ENCODE data around the gene GMDS. TPM values are rescaled to one million over a fixed set of nuclear protein-coding genes. Genes with fewer than 3 reads are reported as not detected.

GMDS gene
- total RNA-seq, 1 donor from 2014 or later = 7.8 TPM

DNA sequence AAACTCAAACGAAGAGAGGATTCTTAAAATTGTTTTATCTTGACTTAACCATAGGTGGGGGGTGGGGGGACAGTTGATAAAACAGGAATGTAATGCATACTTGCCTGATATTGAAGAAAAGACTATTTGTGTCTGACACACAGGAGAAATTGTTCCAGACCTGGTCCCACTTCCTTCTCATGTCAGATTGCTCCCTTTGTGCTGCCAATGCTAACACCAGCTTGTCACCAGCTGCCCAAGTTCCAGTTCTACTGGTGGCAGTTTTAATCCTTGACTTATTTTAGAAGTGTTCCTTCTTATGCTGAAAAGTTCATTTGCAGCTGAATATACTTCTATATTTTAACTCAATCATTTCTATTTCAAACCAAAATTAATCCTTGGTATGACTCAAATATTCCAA, 127.3 kb downstream of the GMDS start:
- H3K4me3 ChIP-seq (ENCODE audit: low read length in 3 of 3) = no peak overlapping the region
- no peaks in the 10 kb centered on the region for H3K9me3 ChIP-seq (ENCODE audit: control insufficient read depth in 3 of 3, low read length in 3 of 3)
- H3K36me3 ChIP-seq (ENCODE audit: control insufficient read depth in 3 of 3, insufficient read depth in 3 of 3, low read length in 3 of 3) = no peaks in the 10 kb centered on the region
- H3K4me1 ChIP-seq (ENCODE audit: control insufficient read depth in 3 of 3, insufficient read depth in 3 of 3, low read length in 3 of 3) = no peaks in the 10 kb centered on the region
- no peaks in the 10 kb centered on the region for H3K27me3 ChIP-seq (ENCODE audit: control insufficient read depth in 3 of 3, insufficient read depth in 3 of 3, low read length in 3 of 3)
- no peak overlapping the region for H3K9ac ChIP-seq (ENCODE audit: low read depth in 1 of 3, low read length in 3 of 3)
- no peak overlapping the region for H3K27ac ChIP-seq (ENCODE audit: low read depth, low read length)

- Histone ChIP-seq H3K27ac (ENCODE audit: low read depth, low read length) (no peak overlapping the region), H3K4me3 (ENCODE audit: low read length in 3 of 3) (no peak overlapping the region), H3K27me3 (ENCODE audit: control insufficient read depth in 3 of 3, insufficient read depth in 3 of 3, low read length in 3 of 3) (no peaks in the 10 kb centered on the region), H3K9me3 (ENCODE audit: control insufficient read depth in 3 of 3, low read length in 3 of 3) (no peaks in the 10 kb centered on the region), H3K36me3 (ENCODE audit: control insufficient read depth in 3 of 3, insufficient read depth in 3 of 3, low read length in 3 of 3) (no peaks in the 10 kb centered on the region), H3K9ac (ENCODE audit: low read depth in 1 of 3, low read length in 3 of 3) (no peak overlapping the region), H3K4me1 (ENCODE audit: control insufficient read depth in 3 of 3, insufficient read depth in 3 of 3, low read length in 3 of 3) (no peaks in the 10 kb centered on the region)
Measured at GRCh38 chr6:2117447-2117846, 128.0 kb downstream of the GMDS start.

GRCh38 chr6:2116496-2116895, 128.9 kb downstream of the GMDS start:
- no peaks in the 10 kb centered on the region for H3K9me3 ChIP-seq (ENCODE audit: control insufficient read depth in 3 of 3, low read length in 3 of 3)
- H3K27me3 ChIP-seq (ENCODE audit: control insufficient read depth in 3 of 3, insufficient read depth in 3 of 3, low read length in 3 of 3) = no peaks in the 10 kb centered on the region
- no peak overlapping the region for H3K4me3 ChIP-seq (ENCODE audit: low read length in 3 of 3)
- H3K36me3 ChIP-seq (ENCODE audit: control insufficient read depth in 3 of 3, insufficient read depth in 3 of 3, low read length in 3 of 3) = no peaks in the 10 kb centered on the region
- no peak overlapping the region for H3K27ac ChIP-seq (ENCODE audit: low read depth, low read length)
- H3K4me1 ChIP-seq (ENCODE audit: control insufficient read depth in 3 of 3, insufficient read depth in 3 of 3, low read length in 3 of 3) = no peaks in the 10 kb centered on the region
- no peak overlapping the region for H3K9ac ChIP-seq (ENCODE audit: low read depth in 1 of 3, low read length in 3 of 3)

- Histone ChIP-seq H3K27me3 (ENCODE audit: control insufficient read depth in 3 of 3, insufficient read depth in 3 of 3, low read length in 3 of 3) (no peaks in the 10 kb centered on the region), H3K9ac (ENCODE audit: low read depth in 1 of 3, low read length in 3 of 3) (no peak overlapping the region), H3K36me3 (ENCODE audit: control insufficient read depth in 3 of 3, insufficient read depth in 3 of 3, low read length in 3 of 3) (no peaks in the 10 kb centered on the region), H3K4me1 (ENCODE audit: control insufficient read depth in 3 of 3, insufficient read depth in 3 of 3, low read length in 3 of 3) (peaks cover 0 to 3% (median 0%) of the 10 kb centered on the region in 3 donors), H3K4me3 (ENCODE audit: low read length in 3 of 3) (no peak overlapping the region), H3K9me3 (ENCODE audit: control insufficient read depth in 3 of 3, low read length in 3 of 3) (no peaks in the 10 kb centered on the region), H3K27ac (ENCODE audit: low read depth, low read length) (no peak overlapping the region)
Measured at GRCh38 chr6:2114100-2114499, 131.3 kb downstream of the GMDS start.

DNA sequence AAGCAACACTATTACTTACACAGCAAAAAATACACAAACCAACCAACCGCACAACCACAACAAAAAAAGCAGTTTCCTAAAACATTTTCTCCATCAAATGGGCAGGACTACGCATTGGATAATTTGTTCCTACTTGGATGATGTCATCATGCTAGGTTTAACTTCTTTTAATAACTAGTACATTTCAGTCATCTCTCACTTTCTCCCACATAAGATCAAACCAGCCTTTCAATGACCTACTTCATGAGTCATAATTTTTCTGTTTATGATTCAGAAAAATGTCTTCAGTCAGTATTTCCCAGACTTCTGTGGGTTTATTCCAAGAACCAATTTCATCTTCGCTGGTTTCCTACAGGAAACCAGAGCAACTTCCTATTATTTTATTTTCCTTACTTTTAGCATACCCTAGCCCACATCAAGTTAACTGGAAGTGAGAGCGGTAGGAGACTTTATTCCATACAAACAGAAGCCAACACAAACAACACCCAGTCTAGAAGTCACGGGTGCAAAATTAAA, 134.2 kb downstream of the GMDS start:
- no peaks in the 10 kb centered on the region for H3K36me3 ChIP-seq (ENCODE audit: control insufficient read depth in 3 of 3, insufficient read depth in 3 of 3, low read length in 3 of 3)
- H3K9me3 ChIP-seq (ENCODE audit: control insufficient read depth in 3 of 3, low read length in 3 of 3) = no peaks in the 10 kb centered on the region
- H3K4me1 ChIP-seq (ENCODE audit: control insufficient read depth in 3 of 3, insufficient read depth in 3 of 3, low read length in 3 of 3) = peaks cover 0 to 3% (median 0%) of the 10 kb centered on the region in 3 donors
- H3K9ac ChIP-seq (ENCODE audit: low read depth in 1 of 3, low read length in 3 of 3) = no peak overlapping the region
- peak overlapping the region; percentile 56 for H3K27ac ChIP-seq (ENCODE audit: low read depth, low read length)
- H3K4me3 ChIP-seq (ENCODE audit: low read length in 3 of 3) = no peak overlapping the region
- H3K27me3 ChIP-seq (ENCODE audit: control insufficient read depth in 3 of 3, insufficient read depth in 3 of 3, low read length in 3 of 3) = no peaks in the 10 kb centered on the region

DNA sequence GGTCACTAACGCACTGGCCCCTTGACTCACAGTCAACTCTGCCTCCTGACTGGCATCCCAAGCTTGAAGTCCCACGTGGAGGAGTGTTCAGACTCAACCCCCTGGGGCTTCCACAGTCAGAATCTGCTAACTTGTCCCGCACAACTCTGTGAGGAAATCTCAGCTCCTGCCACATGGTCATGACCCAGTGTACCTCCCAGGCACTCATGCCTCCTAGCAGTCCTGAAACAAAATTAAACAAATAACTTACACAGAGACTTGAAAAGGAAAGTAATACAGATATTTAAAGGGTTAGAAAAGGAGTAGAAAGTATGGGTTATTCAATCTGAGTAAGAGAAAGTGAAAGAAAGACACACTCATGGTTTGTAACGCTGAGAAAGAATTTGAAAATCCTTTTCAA, 134.9 kb downstream of the GMDS start:
- peaks cover 0 to 3% (median 0%) of the 10 kb centered on the region in 3 donors for H3K4me1 ChIP-seq (ENCODE audit: control insufficient read depth in 3 of 3, insufficient read depth in 3 of 3, low read length in 3 of 3)
- H3K9me3 ChIP-seq (ENCODE audit: control insufficient read depth in 3 of 3, low read length in 3 of 3) = no peaks in the 10 kb centered on the region
- H3K9ac ChIP-seq (ENCODE audit: low read depth in 1 of 3, low read length in 3 of 3) = no peak overlapping the region
- no peak overlapping the region for H3K4me3 ChIP-seq (ENCODE audit: low read length in 3 of 3)
- no peaks in the 10 kb centered on the region for H3K27me3 ChIP-seq (ENCODE audit: control insufficient read depth in 3 of 3, insufficient read depth in 3 of 3, low read length in 3 of 3)
- no peaks in the 10 kb centered on the region for H3K36me3 ChIP-seq (ENCODE audit: control insufficient read depth in 3 of 3, insufficient read depth in 3 of 3, low read length in 3 of 3)
- H3K27ac ChIP-seq (ENCODE audit: low read depth, low read length) = peak overlapping the region; percentile 56

DNA sequence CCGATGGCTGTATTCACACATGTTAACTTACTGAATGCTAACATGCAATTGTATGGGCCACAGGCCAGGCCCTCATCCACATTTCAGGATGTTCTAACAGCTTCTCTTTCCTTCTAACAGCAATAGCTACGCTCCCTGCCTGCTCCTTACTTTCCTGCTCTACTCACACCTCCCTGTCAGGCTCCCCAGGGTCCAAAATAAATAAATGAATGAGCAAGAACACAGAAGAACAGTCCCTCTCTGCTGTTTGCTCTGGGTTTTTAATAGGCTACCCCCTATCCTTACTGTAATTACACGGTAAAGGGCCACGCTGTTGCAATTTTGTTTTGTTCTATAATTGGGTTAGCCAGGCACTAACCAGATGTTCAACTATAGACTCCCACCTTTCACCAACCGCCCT, 135.6 kb downstream of the GMDS start:
- Histone ChIP-seq H3K4me3 (ENCODE audit: low read length in 3 of 3) (no peak overlapping the region), H3K27me3 (ENCODE audit: control insufficient read depth in 3 of 3, insufficient read depth in 3 of 3, low read length in 3 of 3) (no peaks in the 10 kb centered on the region), H3K9me3 (ENCODE audit: control insufficient read depth in 3 of 3, low read length in 3 of 3) (no peaks in the 10 kb centered on the region), H3K9ac (ENCODE audit: low read depth in 1 of 3, low read length in 3 of 3) (no peak overlapping the region), H3K4me1 (ENCODE audit: control insufficient read depth in 3 of 3, insufficient read depth in 3 of 3, low read length in 3 of 3) (peaks cover 0 to 3% (median 0%) of the 10 kb centered on the region in 3 donors), H3K36me3 (ENCODE audit: control insufficient read depth in 3 of 3, insufficient read depth in 3 of 3, low read length in 3 of 3) (no peaks in the 10 kb centered on the region), H3K27ac (ENCODE audit: low read depth, low read length) (peak overlapping the region; percentile 56)

DNA sequence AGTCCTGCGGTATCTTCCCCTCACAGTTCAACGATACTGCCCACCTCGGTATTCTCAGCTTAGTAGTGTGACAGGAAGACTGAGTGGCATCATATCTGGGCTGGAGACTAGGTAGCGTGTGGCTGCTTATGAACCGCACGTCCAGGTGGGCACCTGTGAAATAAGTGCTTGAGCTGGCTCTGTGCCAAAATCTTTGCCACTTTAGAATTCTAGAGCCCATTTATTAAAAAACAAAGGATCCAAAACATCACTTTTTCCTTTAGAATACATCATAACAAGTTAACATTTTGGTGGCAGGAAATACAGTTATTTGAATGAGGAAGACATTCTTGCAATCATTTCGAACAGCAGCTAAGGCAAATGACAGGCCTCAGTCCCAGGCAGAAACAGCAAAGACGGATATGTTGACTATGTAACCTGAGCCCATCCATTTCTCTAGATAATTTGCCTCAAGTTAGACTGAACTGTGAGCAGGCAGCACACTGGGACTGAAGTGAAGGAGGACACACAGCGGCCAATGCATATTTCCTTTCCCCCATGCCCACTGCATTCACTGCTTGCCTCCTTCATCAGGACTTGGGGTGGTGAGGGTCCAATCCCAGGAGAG, 136.6 kb downstream of the GMDS start:
- Histone ChIP-seq H3K27me3 (ENCODE audit: control insufficient read depth in 3 of 3, insufficient read depth in 3 of 3, low read length in 3 of 3) (no peaks in the 10 kb centered on the region), H3K4me3 (ENCODE audit: low read length in 3 of 3) (no peak overlapping the region), H3K4me1 (ENCODE audit: control insufficient read depth in 3 of 3, insufficient read depth in 3 of 3, low read length in 3 of 3) (peaks cover 0 to 3% (median 0%) of the 10 kb centered on the region in 3 donors), H3K9me3 (ENCODE audit: control insufficient read depth in 3 of 3, low read length in 3 of 3) (no peaks in the 10 kb centered on the region), H3K9ac (ENCODE audit: low read depth in 1 of 3, low read length in 3 of 3) (no peak overlapping the region), H3K36me3 (ENCODE audit: control insufficient read depth in 3 of 3, insufficient read depth in 3 of 3, low read length in 3 of 3) (no peaks in the 10 kb centered on the region), H3K27ac (ENCODE audit: low read depth, low read length) (no peak overlapping the region)

- no peaks in the 10 kb centered on the region for H3K4me1 ChIP-seq (ENCODE audit: control insufficient read depth in 3 of 3, insufficient read depth in 3 of 3, low read length in 3 of 3)
- peak overlapping the region in 1 of 3 donors; percentile 26 for H3K9ac ChIP-seq (ENCODE audit: low read depth in 1 of 3, low read length in 3 of 3)
- no peaks in the 10 kb centered on the region for H3K27me3 ChIP-seq (ENCODE audit: control insufficient read depth in 3 of 3, insufficient read depth in 3 of 3, low read length in 3 of 3)
- no peaks in the 10 kb centered on the region for H3K36me3 ChIP-seq (ENCODE audit: control insufficient read depth in 3 of 3, insufficient read depth in 3 of 3, low read length in 3 of 3)
- H3K4me3 ChIP-seq (ENCODE audit: low read length in 3 of 3) = no peak overlapping the region
- no peaks in the 10 kb centered on the region for H3K9me3 ChIP-seq (ENCODE audit: control insufficient read depth in 3 of 3, low read length in 3 of 3)
- no peak overlapping the region for H3K27ac ChIP-seq (ENCODE audit: low read depth, low read length)
Measured at GRCh38 chr6:2104524-2104880, 140.9 kb downstream of the GMDS start.

GRCh38 chr6:2103765-2104523, 141.5 kb downstream of the GMDS start:
- Histone ChIP-seq H3K4me1 (ENCODE audit: control insufficient read depth in 3 of 3, insufficient read depth in 3 of 3, low read length in 3 of 3) (no peaks in the 10 kb centered on the region), H3K4me3 (ENCODE audit: low read length in 3 of 3) (peak overlapping the region in 2 of 3 donors; percentile 6 to 34), H3K9me3 (ENCODE audit: control insufficient read depth in 3 of 3, low read length in 3 of 3) (no peaks in the 10 kb centered on the region), H3K36me3 (ENCODE audit: control insufficient read depth in 3 of 3, insufficient read depth in 3 of 3, low read length in 3 of 3) (no peaks in the 10 kb centered on the region), H3K27ac (ENCODE audit: low read depth, low read length) (no peak overlapping the region), H3K9ac (ENCODE audit: low read depth in 1 of 3, low read length in 3 of 3) (peak overlapping the region in 1 of 3 donors; percentile 26), H3K27me3 (ENCODE audit: control insufficient read depth in 3 of 3, insufficient read depth in 3 of 3, low read length in 3 of 3) (no peaks in the 10 kb centered on the region)

All from skeletal muscle tissue (tissue), 4 donors.